ENCODE data around the gene DND1. TPM values are rescaled to one million over a fixed set of nuclear protein-coding genes. Genes with fewer than 3 reads are reported as not detected.

The DND1 gene
- total RNA-seq, 1 donor from 2014 or later = 4.1 TPM

Other genes with a start within 250 kb of the DND1 start
- gene EIF4EBP3, start 125.9 kb downstream of the DND1 start, total RNA-seq = 12.7 and 16.1 TPM in 2 replicates
- 55.6 and 59.2 TPM in 2 replicates for gene SRA1, start 116.1 kb downstream of the DND1 start, total RNA-seq
- gene APBB3, start 109.0 kb downstream of the DND1 start, total RNA-seq = 17.2 and 21.2 TPM in 2 replicates
- 94.3 and 107 TPM in 2 replicates for gene SLC35A4, start 108.7 kb downstream of the DND1 start, total RNA-seq
- 0.29 and 0.62 TPM in 2 replicates for gene CD14, start 40.4 kb downstream of the DND1 start, total RNA-seq
- 43.2 and 43.6 TPM in 2 replicates for gene TMCO6, start 34.1 kb downstream of the DND1 start, total RNA-seq
- 63.4 and 63.8 TPM in 2 replicates for gene NDUFA2, start 25.9 kb downstream of the DND1 start, total RNA-seq
- gene IK, start 25.7 kb downstream of the DND1 start, total RNA-seq = 115 and 118 TPM in 2 replicates
- gene WDR55, start 8.7 kb downstream of the DND1 start, total RNA-seq = 42.7 and 43.2 TPM in 2 replicates
- gene HARS1, start 17.8 kb upstream of the DND1 start, total RNA-seq = 112 and 114 TPM in 2 replicates
- 31.2 and 32.7 TPM in 2 replicates for gene HARS2, start 17.9 kb upstream of the DND1 start, total RNA-seq
- gene ZMAT2, start 26.9 kb upstream of the DND1 start, total RNA-seq = 68.0 and 71.2 TPM in 2 replicates
- not detected in 2 replicates for gene PCDHA1, start 112.6 kb upstream of the DND1 start, total RNA-seq
- gene PCDHA2, start 121.3 kb upstream of the DND1 start, total RNA-seq = not detected in 2 replicates
- gene PCDHA3, start 127.5 kb upstream of the DND1 start, total RNA-seq = not detected in 2 replicates
- not detected in 2 replicates for gene PCDHA4, start 133.5 kb upstream of the DND1 start, total RNA-seq
- gene PCDHA5, start 148.0 kb upstream of the DND1 start, total RNA-seq = not detected in 2 replicates
- not detected in 2 replicates for gene PCDHA6, start 154.4 kb upstream of the DND1 start, total RNA-seq
- gene PCDHA7, start 160.7 kb upstream of the DND1 start, total RNA-seq = not detected in 2 replicates
- not detected in 2 replicates for gene PCDHA8, start 167.6 kb upstream of the DND1 start, total RNA-seq
- not detected in 2 replicates for gene PCDHA9, start 174.8 kb upstream of the DND1 start, total RNA-seq
- gene PCDHA10, start 182.3 kb upstream of the DND1 start, total RNA-seq = not detected in 2 replicates
- not detected in 2 replicates for gene PCDHA11, start 195.4 kb upstream of the DND1 start, total RNA-seq
- not detected in 2 replicates for gene PCDHA12, start 201.7 kb upstream of the DND1 start, total RNA-seq
- not detected in 2 replicates for gene PCDHA13, start 208.5 kb upstream of the DND1 start, total RNA-seq

Data from activated T-helper 1 cell treated with anti-CD3 and anti-CD28 coated beads, Interleukin-12 subunit alpha, Interleukin-12 subunit beta, Interleukin-2, Interleukin-4 antibody, amounts not matched to agents 30 ng/mL and 10 ng/mL and 1 ng/mL, durations not matched to agents 14 hours and 24 hours and 36 hours (primary cell).